HL-60 (cell line): ENCODE measurements around the gene PLA2G7.
A peak's percentile ranks its signal among the peaks of the same experiment; 100 is the strongest.

ENCODE experiments used
- DNase-seq, 2 experiments: peaks; one replicate each; pipeline ENCODE4 v3.0.0-alpha.2; 2010 to 2020; ENCODE audit warnings: low read depth in 1 of 2, low spot score in 1 of 2
- H3K27ac ChIP-seq: fragments of 250-450 bp; sonication (Bioruptor Pico); replicated peaks from 2 replicates; pipeline ENCODE4 v1.5.1; 2020; ENCODE audit warnings: mild to moderate bottlenecking, moderate library complexity
- H3K27me3 ChIP-seq: fragments of 250-450 bp; sonication (Bioruptor Pico); 2 replicates; pipeline ENCODE4 v1.5.1; 2021; ENCODE audit warnings: mild to moderate bottlenecking, moderate library complexity; ENCODE audit not compliant: insufficient read depth, poor library complexity, severe bottlenecking
- H3K4me3 ChIP-seq: replicated peaks from 2 replicates; pipeline ENCODE4 v1.5.1; 2011; ENCODE audit warnings: mild to moderate bottlenecking, control low read depth, low read length; ENCODE audit not compliant: insufficient read depth
- GABPA ChIP-seq: IDR thresholded peaks from 2 replicates; pipeline ENCODE4 v1.6.1; 2012; ENCODE audit warnings: low read depth
- POLR2AphosphoS5 ChIP-seq: IDR thresholded peaks from 2 replicates; pipeline ENCODE4 v1.6.1; 2012; ENCODE audit warnings: low read depth
- SPI1 ChIP-seq: IDR thresholded peaks from 2 replicates; pipeline ENCODE4 v1.6.1; 2012; ENCODE audit warnings: low read depth, mild to moderate bottlenecking, borderline replicate concordance
- TF ChIP-seq, protein P1 (sequence below): IDR thresholded peaks from 2 replicates; pipeline ENCODE4 v1.6.1; 2012; ENCODE audit warnings: low read depth; ENCODE audit not compliant: insufficient replicate concordance
- TF ChIP-seq, protein P2 (sequence below): IDR thresholded peaks from one replicate; pipeline ENCODE4 v1.5.1; 2011; ENCODE audit warnings: low read length, control low read depth, inconsistent platforms; ENCODE audit not compliant: insufficient read depth

The PLA2G7 gene

DNA sequence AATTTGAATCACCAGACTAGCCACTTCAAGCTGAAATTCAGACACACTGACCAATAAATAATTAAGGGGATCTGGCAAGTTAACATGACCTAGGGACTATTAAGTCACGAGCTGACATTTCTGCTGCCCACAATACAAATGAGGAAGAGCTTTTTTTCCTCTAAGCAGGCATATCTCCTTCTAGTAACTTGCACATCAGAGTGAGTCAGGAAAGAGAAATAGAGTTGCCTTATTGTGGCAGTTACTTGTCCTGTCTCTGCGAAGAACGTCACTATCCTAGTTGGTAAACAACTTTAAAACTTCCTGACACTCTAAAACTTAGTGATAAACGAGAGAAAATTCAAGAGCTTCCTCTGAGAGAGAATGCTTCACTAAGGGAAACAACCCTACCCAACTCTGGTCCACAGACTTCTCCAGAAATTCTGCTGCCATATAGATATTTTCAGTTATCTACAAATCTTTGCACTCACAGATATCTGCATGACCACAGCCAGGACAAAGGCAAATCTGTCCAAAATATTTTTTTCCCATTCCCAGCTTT is 4.2 kb downstream of the PLA2G7 start:
- Histone ChIP-seq H3K27me3 (peaks cover 15% of the 10 kb centered on the region), H3K4me3 (no peak overlapping the region), H3K27ac (no peak overlapping the region; the same call in 1 of the 2 replicates)
- DNase-seq, result peak in 1 of 2 experiments; percentile 30
- TF ChIP-seq POLR2AphosphoS5 (no peak), SPI1 (peak; percentile 87)

DNA sequence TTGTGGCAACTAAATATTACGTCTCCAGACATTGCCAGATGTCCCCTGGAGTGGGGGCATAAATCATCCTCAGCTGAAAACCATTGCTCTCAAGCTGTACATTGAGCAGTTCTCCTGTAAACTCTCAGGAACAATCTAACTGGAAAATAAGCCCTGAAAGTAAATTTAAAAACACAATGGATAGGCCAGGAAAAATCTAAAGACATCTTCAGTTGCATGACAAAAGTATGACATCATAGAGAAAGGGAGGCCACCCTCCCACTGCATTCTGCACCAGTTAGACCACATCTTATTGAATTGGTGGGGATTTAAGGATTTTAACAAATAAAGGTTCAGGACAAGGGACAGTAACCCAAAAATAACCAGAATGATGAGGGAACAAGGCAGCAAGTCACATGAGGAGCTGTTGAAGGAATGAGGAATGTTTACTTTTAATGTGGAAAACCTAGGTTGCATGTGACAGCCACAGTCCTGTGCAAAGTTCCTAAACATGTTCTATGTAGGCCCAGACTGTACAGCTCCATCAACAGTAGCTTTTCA is 5.3 kb downstream of the PLA2G7 start:
- H3K27ac ChIP-seq, result no peak overlapping the region
- DNase-seq, result no peak
- no peak overlapping the region for H3K4me3 ChIP-seq
- H3K27me3 ChIP-seq, result peaks cover 5% of the 10 kb centered on the region
- no peak for TF ChIP-seq POLR2AphosphoS5
- TF ChIP-seq, protein P1, sequence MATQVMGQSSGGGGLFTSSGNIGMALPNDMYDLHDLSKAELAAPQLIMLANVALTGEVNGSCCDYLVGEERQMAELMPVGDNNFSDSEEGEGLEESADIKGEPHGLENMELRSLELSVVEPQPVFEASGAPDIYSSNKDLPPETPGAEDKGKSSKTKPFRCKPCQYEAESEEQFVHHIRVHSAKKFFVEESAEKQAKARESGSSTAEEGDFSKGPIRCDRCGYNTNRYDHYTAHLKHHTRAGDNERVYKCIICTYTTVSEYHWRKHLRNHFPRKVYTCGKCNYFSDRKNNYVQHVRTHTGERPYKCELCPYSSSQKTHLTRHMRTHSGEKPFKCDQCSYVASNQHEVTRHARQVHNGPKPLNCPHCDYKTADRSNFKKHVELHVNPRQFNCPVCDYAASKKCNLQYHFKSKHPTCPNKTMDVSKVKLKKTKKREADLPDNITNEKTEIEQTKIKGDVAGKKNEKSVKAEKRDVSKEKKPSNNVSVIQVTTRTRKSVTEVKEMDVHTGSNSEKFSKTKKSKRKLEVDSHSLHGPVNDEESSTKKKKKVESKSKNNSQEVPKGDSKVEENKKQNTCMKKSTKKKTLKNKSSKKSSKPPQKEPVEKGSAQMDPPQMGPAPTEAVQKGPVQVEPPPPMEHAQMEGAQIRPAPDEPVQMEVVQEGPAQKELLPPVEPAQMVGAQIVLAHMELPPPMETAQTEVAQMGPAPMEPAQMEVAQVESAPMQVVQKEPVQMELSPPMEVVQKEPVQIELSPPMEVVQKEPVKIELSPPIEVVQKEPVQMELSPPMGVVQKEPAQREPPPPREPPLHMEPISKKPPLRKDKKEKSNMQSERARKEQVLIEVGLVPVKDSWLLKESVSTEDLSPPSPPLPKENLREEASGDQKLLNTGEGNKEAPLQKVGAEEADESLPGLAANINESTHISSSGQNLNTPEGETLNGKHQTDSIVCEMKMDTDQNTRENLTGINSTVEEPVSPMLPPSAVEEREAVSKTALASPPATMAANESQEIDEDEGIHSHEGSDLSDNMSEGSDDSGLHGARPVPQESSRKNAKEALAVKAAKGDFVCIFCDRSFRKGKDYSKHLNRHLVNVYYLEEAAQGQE, result peak; percentile 77

DNA sequence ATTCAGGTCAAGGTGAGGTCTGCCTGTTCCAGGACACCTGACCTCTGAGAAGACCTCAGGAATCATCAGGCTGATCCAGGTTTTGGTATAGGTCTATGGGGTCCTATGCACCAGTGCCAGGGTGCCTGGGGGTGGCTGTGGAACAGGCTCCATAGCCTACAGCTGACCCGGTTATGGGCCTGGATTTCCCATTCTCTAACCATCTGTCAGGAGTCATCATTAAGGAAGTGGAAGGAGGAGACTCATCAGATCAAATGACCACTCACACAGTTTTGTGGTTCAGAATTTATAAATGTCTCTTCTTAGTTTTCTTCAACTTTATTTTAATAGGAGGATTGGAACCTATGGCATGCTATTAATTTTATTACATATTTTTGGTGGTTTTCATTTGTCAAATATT is 14.8 kb downstream of the PLA2G7 start:
- no peak for DNase-seq
- H3K27me3 ChIP-seq, result no peaks in the 10 kb centered on the region
- no peak overlapping the region for H3K27ac ChIP-seq
- no peak overlapping the region for H3K4me3 ChIP-seq
- TF ChIP-seq POLR2AphosphoS5 (no peak), GABPA (no peak), SPI1 (no peak)
- TF ChIP-seq, protein P2, sequence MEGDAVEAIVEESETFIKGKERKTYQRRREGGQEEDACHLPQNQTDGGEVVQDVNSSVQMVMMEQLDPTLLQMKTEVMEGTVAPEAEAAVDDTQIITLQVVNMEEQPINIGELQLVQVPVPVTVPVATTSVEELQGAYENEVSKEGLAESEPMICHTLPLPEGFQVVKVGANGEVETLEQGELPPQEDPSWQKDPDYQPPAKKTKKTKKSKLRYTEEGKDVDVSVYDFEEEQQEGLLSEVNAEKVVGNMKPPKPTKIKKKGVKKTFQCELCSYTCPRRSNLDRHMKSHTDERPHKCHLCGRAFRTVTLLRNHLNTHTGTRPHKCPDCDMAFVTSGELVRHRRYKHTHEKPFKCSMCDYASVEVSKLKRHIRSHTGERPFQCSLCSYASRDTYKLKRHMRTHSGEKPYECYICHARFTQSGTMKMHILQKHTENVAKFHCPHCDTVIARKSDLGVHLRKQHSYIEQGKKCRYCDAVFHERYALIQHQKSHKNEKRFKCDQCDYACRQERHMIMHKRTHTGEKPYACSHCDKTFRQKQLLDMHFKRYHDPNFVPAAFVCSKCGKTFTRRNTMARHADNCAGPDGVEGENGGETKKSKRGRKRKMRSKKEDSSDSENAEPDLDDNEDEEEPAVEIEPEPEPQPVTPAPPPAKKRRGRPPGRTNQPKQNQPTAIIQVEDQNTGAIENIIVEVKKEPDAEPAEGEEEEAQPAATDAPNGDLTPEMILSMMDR, result no peak
- TF ChIP-seq, protein P1, result no peak

- H3K27me3 ChIP-seq, result no peaks in the 10 kb centered on the region
- no peak overlapping the region for H3K27ac ChIP-seq
- no peak for DNase-seq
- no peak overlapping the region for H3K4me3 ChIP-seq
- TF ChIP-seq SPI1 (no peak), GABPA (no peak), POLR2AphosphoS5 (no peak)
- TF ChIP-seq, protein P1, result no peak
- TF ChIP-seq, protein P2, result no peak
These were observed 16.1 kb downstream of the PLA2G7 start for GRCh38 chr6:46719099-46719498.
